Brain microvascular endothelial cell (primary cell): ENCODE measurements around the gene KIF18A.
"Not testable (repeated sequence)": the region's sequence is repeated elsewhere in the genome, so short reads cannot be mapped to it uniquely, and the experiment has no call there.

Experiments used
- DNase-seq: peaks from one replicate; pipeline ENCODE4 v3.0.0-alpha.2; 2020
- H3K27ac ChIP-seq: fragments of 250-450 bp; sonication (Bioruptor Pico); 2 replicates; pipeline ENCODE4 v1.5.1; 2020; ENCODE audit warnings: mild to moderate bottlenecking, moderate library complexity
- H3K27me3 ChIP-seq: fragments of 250-450 bp; sonication (Bioruptor Pico); replicated peaks from 2 replicates; pipeline ENCODE4 v1.5.1; 2020; ENCODE audit warnings: mild to moderate bottlenecking
- H3K36me3 ChIP-seq: fragments of 250-450 bp; sonication (Bioruptor Pico); replicated peaks from 2 replicates; pipeline ENCODE4 v1.5.1; 2020; ENCODE audit warnings: mild to moderate bottlenecking
- H3K4me3 ChIP-seq: 2 replicates; pipeline ENCODE4 v1.5.1; 2011; ENCODE audit warnings: low read depth, mild to moderate bottlenecking, control low read depth, low read length, moderate library complexity
- in situ Hi-C: cut with HindIII; loops from 2 replicates; pipeline ENCODE4 v1.10.0; 2017; ENCODE audit warnings: low sequenced_read_pairs, low pct_ligation_motif_present
- TF ChIP-seq, protein P1 (sequence below): IDR thresholded peaks from 2 replicates; pipeline ENCODE4 v1.5.1; 2011; ENCODE audit warnings: low read depth, mild to moderate bottlenecking, moderate library complexity, low read length, control low read depth, inconsistent platforms; ENCODE audit errors: missing control alignments

Gene KIF18A

DNA sequence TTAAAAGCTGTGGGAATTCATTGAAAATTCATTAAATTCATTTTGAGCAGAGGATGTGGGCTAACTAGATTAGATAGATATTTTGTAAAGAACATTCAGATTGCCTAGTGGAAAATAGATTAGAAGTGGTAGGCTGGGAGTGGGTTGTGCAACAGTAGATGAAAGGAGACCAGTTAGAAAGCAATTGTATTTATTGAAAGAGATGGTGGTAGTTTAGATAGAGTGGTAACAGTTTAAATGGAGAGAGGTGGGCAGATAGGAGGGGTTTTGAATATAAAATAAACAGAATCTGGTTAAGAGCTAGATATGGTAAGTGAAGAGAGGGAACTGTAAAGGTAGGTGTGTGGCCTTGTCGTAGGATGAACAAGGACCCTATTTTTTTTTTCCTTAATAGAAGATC, 34.8 kb upstream of the KIF18A start:
- TF ChIP-seq, protein P1, sequence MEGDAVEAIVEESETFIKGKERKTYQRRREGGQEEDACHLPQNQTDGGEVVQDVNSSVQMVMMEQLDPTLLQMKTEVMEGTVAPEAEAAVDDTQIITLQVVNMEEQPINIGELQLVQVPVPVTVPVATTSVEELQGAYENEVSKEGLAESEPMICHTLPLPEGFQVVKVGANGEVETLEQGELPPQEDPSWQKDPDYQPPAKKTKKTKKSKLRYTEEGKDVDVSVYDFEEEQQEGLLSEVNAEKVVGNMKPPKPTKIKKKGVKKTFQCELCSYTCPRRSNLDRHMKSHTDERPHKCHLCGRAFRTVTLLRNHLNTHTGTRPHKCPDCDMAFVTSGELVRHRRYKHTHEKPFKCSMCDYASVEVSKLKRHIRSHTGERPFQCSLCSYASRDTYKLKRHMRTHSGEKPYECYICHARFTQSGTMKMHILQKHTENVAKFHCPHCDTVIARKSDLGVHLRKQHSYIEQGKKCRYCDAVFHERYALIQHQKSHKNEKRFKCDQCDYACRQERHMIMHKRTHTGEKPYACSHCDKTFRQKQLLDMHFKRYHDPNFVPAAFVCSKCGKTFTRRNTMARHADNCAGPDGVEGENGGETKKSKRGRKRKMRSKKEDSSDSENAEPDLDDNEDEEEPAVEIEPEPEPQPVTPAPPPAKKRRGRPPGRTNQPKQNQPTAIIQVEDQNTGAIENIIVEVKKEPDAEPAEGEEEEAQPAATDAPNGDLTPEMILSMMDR: no peak
- Histone ChIP-seq H3K4me3 (no peak overlapping the region), H3K27me3 (no peaks in the 10 kb centered on the region), H3K36me3 (peaks cover 2% of the 10 kb centered on the region), H3K27ac (no peak overlapping the region)
- in situ Hi-C loops: no loop called here
- DNase-seq: no peak

DNA sequence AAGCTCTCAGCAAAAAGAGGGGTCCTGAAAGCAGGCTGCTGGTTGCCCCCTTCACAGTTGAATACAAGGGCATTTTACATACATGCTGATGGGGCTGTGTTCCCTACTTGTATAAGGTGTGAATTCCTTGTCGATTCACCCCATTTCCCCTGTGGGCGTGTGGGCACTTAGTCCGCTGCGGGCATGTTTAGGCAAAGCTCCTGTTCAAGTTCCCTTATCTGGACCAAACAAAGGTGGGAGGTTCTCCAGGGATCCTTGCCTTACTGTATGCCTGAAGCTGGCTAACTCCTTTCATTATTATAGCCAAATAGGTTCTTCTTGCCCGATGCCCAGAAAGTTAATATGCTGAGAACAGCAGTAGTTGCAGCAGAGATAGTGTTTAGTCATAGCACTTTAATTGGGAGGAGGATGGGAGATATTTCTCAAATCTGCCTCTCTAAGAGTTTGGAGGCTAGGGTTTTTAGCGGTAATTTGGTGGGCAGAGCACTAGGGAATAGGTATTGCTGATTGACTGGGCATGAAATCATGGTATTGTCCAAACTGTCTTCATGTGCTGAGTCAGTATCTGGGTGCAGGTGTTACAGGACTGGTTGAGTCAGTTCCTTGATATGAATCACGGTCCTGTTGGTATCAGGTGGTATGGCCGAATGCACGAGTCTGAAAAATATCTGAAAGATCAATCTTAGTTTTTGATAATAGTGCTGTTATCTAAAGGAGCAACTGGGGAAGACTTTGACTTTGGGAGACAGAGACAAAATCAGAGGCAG, 32.9 kb upstream of the KIF18A start:
- Histone ChIP-seq H3K36me3 (peaks cover 2% of the 10 kb centered on the region), H3K27ac (no peak overlapping the region), H3K4me3 (no peak overlapping the region), H3K27me3 (no peaks in the 10 kb centered on the region)
- DNase-seq: no peak
- TF ChIP-seq, protein P1: no peak
- in situ Hi-C loops: no loop called here

DNA sequence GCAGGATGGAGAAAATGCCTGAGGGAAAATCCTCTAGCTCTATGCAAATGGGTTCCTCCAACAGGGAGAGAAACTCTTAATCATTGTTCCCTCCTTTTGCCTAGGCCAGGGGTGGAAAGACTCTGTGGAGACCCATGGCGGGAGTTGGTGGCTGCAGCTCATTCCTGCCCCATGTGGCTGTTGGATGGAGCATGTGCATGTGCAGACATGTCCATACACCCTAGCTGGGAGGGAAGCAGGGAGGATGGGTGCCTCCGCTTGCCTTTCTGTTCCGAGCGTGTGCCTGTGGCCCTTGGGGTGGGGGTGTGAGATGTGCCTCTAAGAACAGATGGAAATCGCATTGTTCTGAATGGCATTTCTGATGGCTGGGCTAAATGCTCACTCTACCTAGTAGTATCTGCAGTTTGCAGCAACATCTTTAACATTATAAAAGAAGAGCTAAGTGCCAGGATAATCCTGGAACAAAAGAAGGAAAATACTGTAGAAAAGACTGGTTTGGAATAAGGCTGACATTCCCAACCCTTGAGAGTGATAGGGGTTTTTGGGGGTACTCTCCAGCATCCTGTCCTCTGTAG, 32.0 kb upstream of the KIF18A start:
- no peak overlapping the region for H3K27ac ChIP-seq
- no peak overlapping the region for H3K4me3 ChIP-seq
- DNase-seq: no peak
- in situ Hi-C loops: no loop called here
- H3K36me3 ChIP-seq: peaks cover 4% of the 10 kb centered on the region
- TF ChIP-seq, protein P1: no peak
- no peaks in the 10 kb centered on the region for H3K27me3 ChIP-seq

DNA sequence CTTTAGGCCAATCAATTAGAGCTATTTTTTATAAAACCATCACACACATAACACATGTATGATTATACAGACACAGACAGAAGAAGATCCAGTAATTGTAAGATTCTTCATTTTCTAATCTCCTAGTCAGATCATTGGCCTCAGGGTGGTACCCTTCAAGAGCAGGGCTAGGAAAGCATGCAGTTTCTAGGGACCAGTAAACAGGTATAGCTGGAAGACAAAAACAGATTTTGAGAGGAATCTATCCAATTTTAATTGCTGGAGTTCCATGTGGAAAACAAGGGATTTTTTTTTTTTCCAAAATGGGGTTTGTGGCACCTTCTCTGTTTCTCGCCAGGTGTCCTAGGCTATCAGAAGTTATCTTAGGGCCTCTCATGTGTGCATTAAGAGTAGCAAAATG, 29.9 kb upstream of the KIF18A start:
- Histone ChIP-seq H3K36me3 (peaks cover 4% of the 10 kb centered on the region), H3K27me3 (no peaks in the 10 kb centered on the region), H3K27ac (no peak overlapping the region), H3K4me3 (no peak overlapping the region)
- in situ Hi-C loops: no loop called here
- TF ChIP-seq, protein P1: no peak
- no peak for DNase-seq

DNA sequence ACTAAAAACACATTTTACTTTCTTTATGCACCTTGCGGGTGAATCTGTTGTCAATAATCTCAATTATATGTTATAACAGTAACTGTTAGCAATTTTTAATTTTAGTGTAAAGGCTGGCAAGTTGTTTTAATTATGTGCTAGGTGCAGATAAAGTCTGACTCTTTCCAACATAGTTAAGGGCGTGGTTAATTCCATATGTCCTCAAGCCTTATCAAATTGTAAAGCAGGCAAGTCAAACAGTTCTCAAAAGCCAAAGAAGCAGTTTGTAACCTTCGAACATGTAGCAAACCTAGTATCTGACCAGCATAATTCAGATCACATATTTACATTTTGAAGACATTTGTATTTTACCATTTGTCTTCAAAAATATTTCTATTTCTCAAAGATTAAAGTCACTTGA, 29.4 kb upstream of the KIF18A start:
- in situ Hi-C loops: no loop called here
- no peak for DNase-seq
- TF ChIP-seq, protein P1: no peak
- no peak overlapping the region for H3K4me3 ChIP-seq
- H3K27ac ChIP-seq: no peak overlapping the region
- no peaks in the 10 kb centered on the region for H3K27me3 ChIP-seq
- H3K36me3 ChIP-seq: peaks cover 4% of the 10 kb centered on the region

DNA sequence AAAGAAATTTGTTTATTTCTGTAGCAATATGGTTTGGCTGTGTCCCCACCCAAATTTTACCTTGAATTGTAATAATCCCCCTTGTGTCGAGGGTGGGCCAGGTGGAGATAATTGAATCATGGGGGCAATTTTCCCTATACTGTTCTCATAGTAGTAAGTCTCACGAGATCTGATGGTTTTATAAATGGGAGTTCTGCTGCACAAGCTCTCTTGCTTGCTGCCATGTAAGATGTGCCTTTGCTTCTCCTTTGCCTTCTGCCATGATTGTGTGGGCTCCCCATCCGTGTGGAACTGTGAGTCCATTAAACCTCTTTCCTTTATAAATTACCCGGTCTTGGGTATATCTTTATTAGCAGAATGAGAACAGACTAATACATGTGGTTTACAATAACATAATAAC, 28.2 kb upstream of the KIF18A start:
- H3K27me3 ChIP-seq, DNase-seq, H3K27ac ChIP-seq, H3K36me3 ChIP-seq, H3K4me3 ChIP-seq, in situ Hi-C loops: not testable (repeated sequence)
